HG02571 (cell line): Measurements from ENCODE around the gene CD72.

Experiments used
- ATAC-seq: cut with Tn5 transposase; IDR thresholded peaks from one replicate; pipeline ENCODE4 v1.9.1; 2021; ENCODE audit warnings: mild to moderate bottlenecking, moderate library complexity; ENCODE audit not compliant: unreplicated experiment

CD72 gene, protein sequence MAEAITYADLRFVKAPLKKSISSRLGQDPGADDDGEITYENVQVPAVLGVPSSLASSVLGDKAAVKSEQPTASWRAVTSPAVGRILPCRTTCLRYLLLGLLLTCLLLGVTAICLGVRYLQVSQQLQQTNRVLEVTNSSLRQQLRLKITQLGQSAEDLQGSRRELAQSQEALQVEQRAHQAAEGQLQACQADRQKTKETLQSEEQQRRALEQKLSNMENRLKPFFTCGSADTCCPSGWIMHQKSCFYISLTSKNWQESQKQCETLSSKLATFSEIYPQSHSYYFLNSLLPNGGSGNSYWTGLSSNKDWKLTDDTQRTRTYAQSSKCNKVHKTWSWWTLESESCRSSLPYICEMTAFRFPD

DNA sequence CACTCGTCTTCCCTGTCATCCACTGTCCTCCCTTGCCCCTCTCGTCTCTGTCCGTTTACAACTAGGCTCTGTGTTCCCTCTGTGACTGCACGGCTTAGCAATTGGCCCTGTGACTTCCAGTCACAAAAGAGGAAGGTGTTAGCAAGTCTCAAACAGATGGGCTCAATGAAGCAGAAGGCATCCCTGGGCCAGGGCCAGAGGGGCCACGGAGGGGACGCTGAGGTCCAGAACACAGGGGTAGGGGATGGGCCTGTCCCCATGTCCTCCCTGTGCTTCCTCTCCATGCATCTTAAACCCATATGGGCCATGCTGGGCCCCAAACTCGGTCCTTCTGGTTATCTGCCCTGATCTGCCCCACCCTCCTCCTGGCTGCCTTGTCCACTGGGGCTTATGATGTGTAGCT lies at the start of gene CD72:
CD72 (minus strand) TSS at position 89 of the 403 bp plus-strand sequence. CDS start 110 bp downstream, outside the sequence.
- no peak for ATAC-seq

DNA sequence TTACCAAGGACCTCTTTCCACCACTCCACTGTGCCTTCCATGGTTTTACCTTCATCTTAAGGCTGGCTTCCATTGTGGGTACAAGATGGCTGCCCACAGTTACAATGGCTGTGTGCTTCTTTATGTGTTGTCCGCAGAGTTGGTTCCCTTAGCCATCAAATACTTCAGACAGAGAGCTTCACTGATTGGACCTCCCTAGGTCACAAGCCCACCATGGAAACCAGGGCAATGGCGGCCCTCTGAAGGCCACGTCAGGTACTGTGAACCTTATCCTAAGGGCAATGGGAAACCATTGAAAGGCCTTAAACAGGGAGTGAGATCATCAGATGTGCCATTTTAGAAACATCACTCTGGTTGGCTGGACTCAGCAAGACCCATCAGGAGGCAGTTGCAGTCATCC lies 49.7 kb upstream of the CD72 start:
- ATAC-seq: no peak

DNA sequence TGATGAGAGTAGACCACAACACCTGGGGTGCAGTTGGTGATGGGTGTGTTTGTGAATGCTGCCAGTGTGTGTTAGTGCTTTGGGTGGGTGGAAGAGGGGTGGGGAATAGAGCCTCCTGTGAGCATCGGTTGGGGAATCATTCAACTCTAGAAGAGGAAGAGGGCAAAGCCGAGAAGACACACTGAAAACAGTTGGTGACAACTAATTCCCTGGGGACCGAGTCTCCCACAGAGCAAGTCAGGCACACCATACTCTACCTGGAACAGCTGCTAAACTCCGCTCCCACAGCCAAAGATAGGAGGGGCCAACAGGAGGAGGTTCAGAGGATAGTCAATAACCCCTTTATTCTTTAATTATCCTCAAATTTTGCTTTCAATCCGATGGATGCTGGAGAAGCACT lies 48.3 kb upstream of the CD72 start:
- no peak for ATAC-seq

DNA sequence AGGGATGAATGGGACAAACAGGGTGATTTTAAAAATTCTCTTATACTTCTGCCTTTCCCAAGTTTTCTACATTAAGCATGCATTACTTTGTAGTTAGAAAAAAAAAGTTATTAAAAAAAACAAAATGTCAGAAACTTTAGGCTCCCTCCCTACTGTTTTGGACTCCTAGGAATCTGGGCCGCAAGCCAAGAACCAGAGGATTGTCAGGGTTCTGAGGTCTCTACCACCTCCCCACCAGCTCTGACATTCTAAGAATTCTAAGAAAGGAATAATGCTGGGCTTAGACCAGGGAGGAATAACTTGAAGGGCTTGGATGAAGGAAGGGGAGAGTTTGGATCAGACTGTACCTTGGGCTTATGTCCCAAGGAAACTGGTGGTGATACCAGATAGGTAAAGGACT lies 47.8 kb upstream of the CD72 start:
- ATAC-seq: no peak

DNA sequence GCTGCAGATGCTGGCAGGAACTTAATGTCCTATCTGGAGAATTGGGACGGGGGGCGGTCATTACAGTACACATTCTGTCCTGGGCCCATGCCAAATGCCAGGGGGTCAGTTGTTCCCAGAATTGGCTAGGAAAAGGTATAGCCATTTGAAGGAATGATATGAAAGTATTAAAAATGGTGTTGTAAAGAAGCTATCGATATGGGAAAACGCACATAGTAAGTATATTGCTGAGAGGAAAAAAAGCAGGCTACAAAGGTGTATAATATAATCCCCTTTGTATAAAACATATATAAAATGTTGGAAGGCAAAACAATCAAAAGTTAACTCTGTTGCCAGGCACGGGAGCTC lies 47.2 kb upstream of the CD72 start:
- no peak for ATAC-seq

DNA sequence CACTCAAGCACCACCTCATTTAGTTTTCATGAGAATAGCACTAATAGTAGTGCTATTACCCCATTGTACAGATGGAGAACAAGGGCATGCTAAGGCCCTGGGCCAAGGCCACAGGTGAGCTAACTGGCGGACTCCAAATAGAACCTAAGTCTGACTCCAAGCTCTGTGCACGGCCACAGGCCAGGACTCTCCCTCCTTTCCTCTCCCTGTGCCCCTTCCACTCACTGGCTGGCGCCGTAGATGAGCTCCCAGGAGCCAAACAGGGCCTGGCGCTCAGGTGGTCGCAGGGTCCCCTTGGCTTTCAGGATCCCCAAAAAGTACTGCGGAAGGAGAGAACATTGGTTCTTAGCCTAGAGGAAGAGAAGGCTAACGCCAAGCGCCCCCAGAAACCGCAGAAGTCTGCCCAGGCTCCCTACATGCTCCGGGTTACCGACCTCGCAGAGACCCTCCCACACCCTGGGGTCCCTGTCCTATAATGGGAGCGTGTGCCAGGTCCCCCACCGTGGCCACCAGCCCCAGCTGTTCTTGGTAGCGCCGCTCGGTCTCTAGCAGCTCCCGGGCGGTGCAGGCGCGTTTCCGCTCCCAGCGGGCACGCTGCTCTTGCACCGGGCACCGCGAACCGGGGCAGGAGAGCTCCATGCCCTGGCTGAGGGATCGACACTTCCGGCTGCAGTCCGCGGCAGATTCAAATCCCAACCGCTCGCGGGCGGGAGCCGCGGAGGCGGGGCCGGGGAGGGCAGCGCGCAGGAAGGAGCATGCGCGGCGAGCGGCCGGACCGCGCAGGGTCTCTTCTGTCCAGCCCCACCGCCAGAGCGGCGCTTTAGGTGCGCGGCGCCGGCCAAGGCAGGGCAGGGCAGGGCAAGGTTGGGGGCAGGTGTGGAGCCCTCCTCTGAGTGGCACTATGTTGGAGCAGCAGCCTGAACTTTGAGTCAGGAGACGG lies 46.6 kb upstream of the CD72 start, which contains the start of gene ARHGEF39:
ARHGEF39 (minus strand) TSS at position 665 of the 940 bp plus-strand sequence; CDS start at position 639, 26 bp downstream.
- ATAC-seq: peak; percentile 57

DNA sequence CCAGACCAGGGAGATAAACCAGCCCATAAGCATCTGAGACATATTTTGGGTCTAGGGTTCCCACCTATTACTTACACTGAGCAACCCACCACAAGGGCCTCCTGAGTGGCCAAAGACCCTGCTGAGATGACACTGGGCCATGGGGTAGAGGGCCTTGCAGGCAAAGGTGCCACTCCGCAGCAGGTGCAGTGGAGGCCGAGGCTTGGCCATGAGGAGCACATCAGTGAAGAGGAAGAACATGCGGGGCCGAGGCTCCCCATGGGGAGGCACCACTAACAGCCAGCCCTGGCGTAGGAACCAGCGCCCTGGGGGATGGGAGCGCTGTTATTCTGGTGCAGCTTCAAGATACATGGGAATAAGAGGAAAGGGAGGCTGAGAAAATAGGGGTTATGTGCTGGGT lies 44.2 kb upstream of the CD72 start:
- no peak for ATAC-seq

DNA sequence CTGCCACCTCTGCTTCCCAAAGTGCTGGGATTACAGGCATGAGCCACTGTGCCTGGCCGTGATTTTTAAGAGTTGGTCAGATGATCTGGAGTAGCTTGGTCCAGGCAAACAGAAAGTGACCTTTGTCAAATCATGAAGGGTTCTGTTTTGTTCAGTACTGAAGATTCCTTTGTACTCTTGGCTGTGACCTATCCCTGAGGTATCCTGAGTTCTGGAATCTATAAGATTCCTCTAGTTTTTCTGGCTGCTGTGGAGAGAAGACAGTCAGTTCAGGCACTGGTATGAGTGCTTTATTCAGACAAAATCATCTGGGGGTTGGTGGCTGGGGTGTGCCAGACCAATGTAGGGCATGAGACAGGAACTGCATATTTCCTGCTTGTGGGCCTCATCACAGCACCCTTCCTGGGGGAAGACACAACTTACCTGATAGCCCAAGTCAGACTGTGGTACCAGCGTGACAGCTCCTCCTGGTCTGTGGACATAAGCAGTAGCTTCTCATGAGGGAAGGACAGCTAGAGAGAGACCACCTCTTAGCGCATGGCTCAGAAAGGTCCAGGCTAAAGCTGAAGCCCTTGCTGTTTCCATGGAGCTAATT lies 43.6 kb upstream of the CD72 start:
- no peak for ATAC-seq

DNA sequence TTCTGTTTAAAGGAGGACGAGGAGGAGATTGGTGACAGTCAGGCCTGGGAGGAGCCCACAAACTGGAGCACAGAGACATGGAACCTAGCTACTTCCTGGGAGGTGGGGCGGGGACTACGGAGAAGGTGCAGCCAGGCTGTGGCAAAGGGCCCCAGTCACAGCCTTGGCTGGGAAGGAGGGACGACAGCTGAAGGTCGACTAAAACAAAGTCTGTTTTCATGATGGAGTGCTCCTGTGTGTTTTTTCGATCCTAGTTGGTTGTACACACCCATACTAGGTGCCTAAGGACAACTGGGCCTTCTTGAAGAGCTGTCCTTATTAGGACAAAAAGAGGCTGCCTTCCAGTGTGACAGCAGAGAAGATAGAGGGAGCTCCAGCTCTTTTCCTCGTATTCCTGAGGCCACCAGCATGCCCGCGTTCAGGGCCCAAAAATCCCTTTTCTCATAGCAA lies 42.8 kb upstream of the CD72 start:
- ATAC-seq: no peak

DNA sequence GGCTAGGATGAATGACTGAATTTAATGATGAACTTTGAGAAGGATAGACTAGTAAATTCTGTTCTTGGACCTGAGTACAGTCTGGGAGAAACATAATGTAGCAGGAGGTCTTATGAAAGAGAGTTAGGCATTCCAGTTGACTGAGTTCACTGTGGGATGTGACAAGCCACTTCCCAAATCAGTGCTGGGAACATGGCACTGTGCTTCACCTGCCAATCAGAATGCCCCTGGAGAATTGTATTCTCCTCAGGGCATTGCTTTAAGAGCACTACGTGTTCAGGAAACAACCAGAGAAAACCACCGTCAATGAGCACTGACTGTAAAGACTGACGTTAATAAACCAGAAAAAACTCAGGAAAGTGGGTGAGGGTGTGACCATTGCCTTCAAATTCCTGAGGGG lies 41.1 kb upstream of the CD72 start:
- no peak for ATAC-seq

DNA sequence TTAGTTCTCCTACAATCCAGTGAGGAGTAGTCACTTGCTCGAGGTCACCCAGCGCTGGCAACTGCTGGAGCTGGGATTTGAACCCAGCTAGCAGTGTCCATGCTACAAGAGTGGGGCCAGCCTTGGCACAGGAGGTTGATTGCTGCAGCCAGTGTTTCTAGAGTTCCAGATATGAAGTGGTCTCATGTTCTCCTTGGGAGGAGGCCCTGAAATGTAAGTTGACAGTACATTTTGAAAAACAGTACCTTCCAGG lies 40.7 kb upstream of the CD72 start:
- no peak for ATAC-seq

DNA sequence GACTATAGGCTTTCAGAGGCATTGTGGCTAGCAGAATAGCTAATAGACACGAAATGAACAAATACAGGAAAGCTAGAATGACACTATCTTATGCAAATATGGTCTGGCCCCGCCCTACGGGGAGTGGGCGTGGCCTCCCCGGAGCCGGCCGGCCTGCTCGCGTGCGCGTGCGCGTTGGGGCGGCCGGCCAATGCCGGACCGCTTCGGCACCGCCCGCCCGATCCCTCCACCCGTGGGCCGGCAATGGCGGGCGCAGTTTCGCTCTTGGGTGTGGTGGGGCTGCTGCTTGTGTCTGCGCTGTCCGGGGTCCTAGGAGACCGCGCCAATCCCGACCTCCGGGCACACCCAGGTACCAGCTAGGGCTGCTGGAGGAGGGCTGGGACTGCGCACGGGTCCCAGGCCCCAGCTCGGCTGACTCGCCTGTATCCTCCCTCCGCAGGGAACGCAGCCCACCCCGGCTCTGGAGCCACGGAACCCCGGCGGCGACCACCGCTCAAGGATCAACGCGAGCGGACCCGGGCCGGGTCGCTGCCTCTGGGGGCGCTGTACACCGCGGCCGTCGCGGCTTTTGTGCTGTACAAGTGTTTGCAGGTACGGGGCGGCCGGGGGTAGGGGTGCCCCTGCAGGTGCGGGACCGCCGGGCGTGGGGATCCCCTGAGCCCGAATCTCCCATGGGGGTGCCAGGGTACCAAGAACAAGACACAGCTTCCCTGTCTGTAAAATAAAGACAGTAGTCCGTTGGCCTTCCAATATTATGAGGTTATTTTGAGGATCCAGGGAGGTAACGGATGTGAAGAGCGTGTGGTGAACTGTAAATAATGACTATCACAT lies 40.1 kb upstream of the CD72 start, which contains the start of gene CCDC107:
CCDC107 (plus strand) TSS at position 156 of the 831 bp plus-strand sequence; CDS start at position 244, 88 bp downstream.
- peak; percentile 50 for ATAC-seq

DNA sequence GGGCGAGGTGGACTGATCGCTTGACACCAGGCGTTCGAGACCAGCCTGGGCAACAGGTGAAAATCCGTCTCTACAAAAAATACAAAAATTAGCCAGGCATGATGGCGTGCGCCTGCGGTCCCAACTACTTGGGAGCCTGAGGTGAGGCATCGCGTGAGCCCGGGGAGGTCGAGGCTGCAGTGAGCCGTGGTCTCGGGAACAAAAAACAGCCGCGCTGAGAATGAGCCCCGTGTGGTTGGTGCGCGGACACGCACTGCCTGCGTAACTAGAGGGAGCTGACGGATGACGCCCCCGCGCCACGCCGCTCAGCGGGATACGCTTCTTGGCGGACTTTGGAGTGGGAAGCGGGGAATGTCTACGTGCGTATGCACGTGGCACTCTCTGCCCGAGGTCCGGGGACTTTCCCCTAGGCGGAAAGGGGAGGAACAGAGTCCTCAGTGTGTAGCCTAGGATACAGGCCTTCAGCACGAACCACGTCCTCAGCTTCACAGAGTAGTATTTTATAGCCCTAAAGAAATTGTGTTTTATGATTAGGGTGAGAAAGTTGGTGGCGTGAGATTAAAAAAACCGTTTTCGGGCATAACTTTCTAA lies 39.4 kb upstream of the CD72 start, which contains the start of gene RMRP:
RMRP (minus strand) TSS at position 474 of the 591 bp plus-strand sequence.
- ATAC-seq: peak; percentile 86

DNA sequence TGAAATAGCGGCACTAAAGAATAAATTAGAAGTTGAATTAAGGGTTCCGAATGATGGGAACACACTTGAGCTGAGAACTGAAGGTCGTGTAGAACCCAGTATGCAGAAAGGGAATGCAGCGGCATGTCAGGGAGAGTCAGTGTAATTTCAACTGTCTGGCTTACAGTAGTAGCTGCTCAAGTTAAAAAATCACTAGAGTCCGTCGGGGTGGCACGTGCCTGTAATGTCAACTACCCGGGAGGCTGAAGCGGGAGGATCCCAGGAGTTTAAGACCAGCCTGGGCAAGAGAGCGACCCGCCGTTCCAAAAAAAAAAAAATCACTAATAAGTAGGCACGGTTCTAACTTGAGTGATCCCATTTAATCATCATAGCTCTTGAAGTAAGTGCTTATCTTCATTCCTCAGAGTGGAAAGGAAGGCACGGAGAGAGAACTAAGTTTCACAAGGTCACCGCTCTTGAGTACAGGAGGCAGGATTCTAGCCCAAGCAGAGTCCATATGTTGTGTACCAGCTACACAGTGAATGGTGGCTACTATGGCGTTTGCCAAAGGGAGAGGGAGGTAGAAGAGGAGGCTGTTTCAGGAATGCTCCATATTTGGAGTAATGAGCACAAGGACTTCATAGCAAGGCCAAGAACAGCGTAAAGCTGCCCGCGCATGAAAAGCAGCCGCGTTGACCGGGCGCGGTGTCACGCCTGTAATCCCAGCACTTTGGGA lies 38.8 kb upstream of the CD72 start:
- no peak for ATAC-seq

DNA sequence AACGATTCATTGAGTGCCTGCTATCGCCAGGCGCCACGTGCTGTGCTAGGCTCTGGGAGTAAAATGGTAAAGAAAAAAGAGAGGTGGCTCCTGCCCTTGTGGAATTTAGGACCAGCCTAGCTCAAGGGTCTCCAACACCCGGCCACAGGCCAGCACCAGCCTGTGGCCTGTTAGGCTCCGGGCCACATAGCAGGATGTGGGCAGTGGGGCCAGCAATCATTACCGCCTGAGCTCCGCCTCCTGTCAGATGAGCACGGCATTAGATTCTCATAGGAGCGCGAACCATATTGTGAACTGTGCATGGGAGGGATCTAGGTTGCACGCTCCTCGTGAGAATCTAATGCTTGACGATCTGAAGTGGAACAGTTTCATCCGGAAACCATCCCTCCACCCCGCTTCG lies 38.1 kb upstream of the CD72 start:
- no peak for ATAC-seq

DNA sequence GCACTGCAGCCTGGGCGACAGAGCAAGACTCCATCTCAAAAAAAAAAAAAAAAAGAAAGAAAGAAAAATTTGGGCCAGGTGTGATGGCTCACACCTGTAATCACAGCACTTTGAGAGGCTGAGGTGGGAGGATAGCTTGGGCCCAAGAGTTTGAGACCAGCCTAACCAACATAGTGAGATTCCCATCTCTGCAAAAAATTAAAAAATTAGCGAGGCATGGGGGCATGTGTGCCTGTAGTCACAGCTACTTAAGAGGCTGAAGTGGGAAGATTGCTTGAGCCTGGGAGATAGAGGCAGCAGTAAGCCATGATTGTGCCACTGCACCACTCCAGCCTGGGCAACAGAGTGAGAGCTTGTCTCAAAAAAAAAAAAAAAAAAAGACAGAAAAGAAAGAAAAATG lies 35.4 kb upstream of the CD72 start:
- ATAC-seq: no peak

DNA sequence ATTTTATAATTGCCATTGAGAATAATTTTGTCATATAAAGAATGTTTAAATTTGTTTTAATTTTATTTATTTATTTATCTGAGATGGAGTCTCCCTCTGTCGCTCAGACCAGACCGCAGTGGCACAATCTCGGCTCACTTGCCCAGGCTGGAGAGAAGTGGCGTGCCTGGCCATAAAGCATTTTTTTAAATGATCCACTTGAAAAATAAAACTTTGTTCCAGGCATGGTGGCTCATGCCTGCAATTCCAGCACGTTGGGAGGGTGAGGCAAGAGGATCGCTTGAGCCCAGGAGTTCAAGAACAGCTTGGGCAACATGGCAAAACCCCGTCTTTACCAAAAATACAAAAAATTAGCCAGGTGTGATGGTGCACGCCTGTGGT lies 34.6 kb upstream of the CD72 start:
- no peak for ATAC-seq

DNA sequence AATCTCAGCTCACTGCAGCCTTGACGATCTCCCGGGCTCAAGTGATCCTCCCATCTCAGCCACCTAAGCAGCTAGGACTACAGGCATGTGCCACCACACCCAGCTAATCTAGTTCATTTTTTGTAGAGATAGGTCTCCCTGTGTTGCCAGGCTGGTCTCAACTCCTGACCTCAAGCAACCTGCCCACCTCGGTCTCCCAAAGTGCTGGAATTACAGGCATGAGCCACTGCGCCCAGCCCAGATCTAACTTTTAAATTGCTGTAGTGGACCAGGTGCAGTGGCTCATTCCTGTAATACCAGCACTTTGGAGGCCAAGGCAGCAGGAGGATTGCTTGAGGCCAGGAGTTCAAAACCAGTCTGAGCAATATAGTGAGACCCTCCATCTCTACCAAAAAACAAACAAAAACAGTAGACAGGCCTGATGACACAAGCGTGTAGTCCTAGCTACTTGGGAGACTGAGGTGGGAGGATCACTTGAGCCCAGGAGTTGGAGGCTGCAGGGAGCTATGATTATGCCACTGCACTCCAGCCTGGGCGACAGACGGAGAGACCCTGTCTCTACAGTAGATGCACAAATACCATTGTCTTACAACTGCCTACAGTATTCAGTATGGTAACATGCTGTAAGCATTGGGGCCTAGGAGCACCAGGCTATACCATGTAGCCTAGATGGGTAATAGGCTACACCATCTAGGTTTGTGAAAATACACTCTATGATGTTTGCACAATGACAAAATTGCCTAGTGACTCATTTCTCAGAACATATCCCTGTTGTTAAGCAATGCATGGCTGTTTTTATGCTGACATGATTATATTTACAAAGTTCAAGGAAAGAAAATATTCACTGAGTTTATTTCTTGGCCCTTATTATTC lies 34.0 kb upstream of the CD72 start:
- no peak for ATAC-seq
